Measurements from ENCODE around the gene CLTB. TPM values are rescaled to one million over a fixed set of nuclear protein-coding genes. Genes with fewer than 3 reads are reported as not detected.

Gene CLTB
- total RNA-seq (2014; rRNA removed; shearing (Covaris generic); ENCODE audit: low replicate concordance): 31.7 and 78.9 TPM in 2 replicates

- Histone ChIP-seq H3K9me3 (ENCODE audit: low read length) (no peaks in the 10 kb centered on the region), H3K27me3 (ENCODE audit: low read length) (no peaks in the 10 kb centered on the region), H3K4me1 (ENCODE audit: low read length) (peaks cover 21% of the 10 kb centered on the region), H3K9ac (ENCODE audit: low read length) (peak within 1 kb of the TSS; percentile 95), H3K4me3 (ENCODE audit: low read length) (peak within 1 kb of the TSS; percentile 100), H3K9me2 (replicated peaks; ENCODE audit: insufficient read depth, low read length) (no peaks in the 10 kb centered on the region), H3K36me3 (ENCODE audit: insufficient read depth, low read length) (no peaks in the 10 kb centered on the region), H3K79me2 (ENCODE audit: low read length) (peaks cover 35% of the 10 kb centered on the region), H4K20me1 (ENCODE audit: insufficient read depth, low read depth, low read length) (no peaks in the 10 kb centered on the region), H3K4me2 (ENCODE audit: low read depth, low read length, poor library complexity, severe bottlenecking) (peak within 1 kb of the TSS; percentile 89), H2AFZ (ENCODE audit: low read length) (peak within 1 kb of the TSS; percentile 91), H3K27ac (ENCODE audit: low read length) (0 out of 2 replicates have a peak within 1 kb of the TSS, but pooled peaks have one; percentile 42)
- DNase-seq: peak; percentile 94
These were observed at the start of gene CLTB for GRCh38 chr5:176415952-176416924. Gene CLTB (minus strand): TSS chr5:176416539. CDS start chr5:176416363, 176 bp downstream.

- peaks cover 10% of the 10 kb centered on the region; the same call in 1 of the 2 replicates for H3K36me3 ChIP-seq (ENCODE audit: insufficient read depth, low read length)
- no peaks in the 10 kb centered on the region for H3K4me1 ChIP-seq (ENCODE audit: low read length)
- H3K9me2 ChIP-seq (replicated peaks; ENCODE audit: insufficient read depth, low read length): no peaks in the 10 kb centered on the region
- DNase-seq: no peak
- H2AFZ ChIP-seq (ENCODE audit: low read length): no peak overlapping the region
- H3K79me2 ChIP-seq (ENCODE audit: low read length): peaks cover 100% of the 10 kb centered on the region
- H4K20me1 ChIP-seq (ENCODE audit: insufficient read depth, low read depth, low read length): 0 out of 2 replicates have a peak, but pooled peaks cover 4% of the 10 kb centered on the region
- no peak overlapping the region for H3K4me3 ChIP-seq (ENCODE audit: low read length)
- H3K9me3 ChIP-seq (ENCODE audit: low read length): no peaks in the 10 kb centered on the region
- no peak overlapping the region for H3K9ac ChIP-seq (ENCODE audit: low read length)
- no peak overlapping the region for H3K27ac ChIP-seq (ENCODE audit: low read length)
- no peaks in the 10 kb centered on the region for H3K27me3 ChIP-seq (ENCODE audit: low read length)
- H3K4me2 ChIP-seq (ENCODE audit: low read depth, low read length, poor library complexity, severe bottlenecking): no peak overlapping the region
These were observed 46.9 kb upstream of the CLTB start for GRCh38 chr5:176463113-176463764.

GRCh38 chr5:176461349-176461748 is 45.0 kb upstream of the CLTB start:
- H2AFZ ChIP-seq (ENCODE audit: low read length): no peak overlapping the region
- no peak for DNase-seq
- H3K79me2 ChIP-seq (ENCODE audit: low read length): peaks cover 100% of the 10 kb centered on the region
- H3K9ac ChIP-seq (ENCODE audit: low read length): no peak overlapping the region
- H3K9me3 ChIP-seq (ENCODE audit: low read length): no peaks in the 10 kb centered on the region
- no peak overlapping the region for H3K4me3 ChIP-seq (ENCODE audit: low read length)
- no peak overlapping the region for H3K4me2 ChIP-seq (ENCODE audit: low read depth, low read length, poor library complexity, severe bottlenecking)
- peaks cover 10% of the 10 kb centered on the region; the same call in 1 of the 2 replicates for H3K36me3 ChIP-seq (ENCODE audit: insufficient read depth, low read length)
- no peaks in the 10 kb centered on the region for H4K20me1 ChIP-seq (ENCODE audit: insufficient read depth, low read depth, low read length)
- H3K27me3 ChIP-seq (ENCODE audit: low read length): no peaks in the 10 kb centered on the region
- no peak overlapping the region for H3K27ac ChIP-seq (ENCODE audit: low read length)
- H3K4me1 ChIP-seq (ENCODE audit: low read length): no peaks in the 10 kb centered on the region
- no peaks in the 10 kb centered on the region for H3K9me2 ChIP-seq (replicated peaks; ENCODE audit: insufficient read depth, low read length)

GRCh38 chr5:176458904-176459561 is 42.7 kb upstream of the CLTB start:
- Histone ChIP-seq H2AFZ (ENCODE audit: low read length) (no peak overlapping the region), H3K27ac (ENCODE audit: low read length) (no peak overlapping the region), H3K4me3 (ENCODE audit: low read length) (no peak overlapping the region), H3K9me2 (replicated peaks; ENCODE audit: insufficient read depth, low read length) (no peaks in the 10 kb centered on the region), H3K9ac (ENCODE audit: low read length) (no peak overlapping the region), H3K4me1 (ENCODE audit: low read length) (no peaks in the 10 kb centered on the region), H3K36me3 (ENCODE audit: insufficient read depth, low read length) (peaks cover 9% of the 10 kb centered on the region; the same call in 1 of the 2 replicates), H3K79me2 (ENCODE audit: low read length) (peaks cover 89% of the 10 kb centered on the region), H3K27me3 (ENCODE audit: low read length) (no peaks in the 10 kb centered on the region), H4K20me1 (ENCODE audit: insufficient read depth, low read depth, low read length) (no peaks in the 10 kb centered on the region), H3K9me3 (ENCODE audit: low read length) (no peaks in the 10 kb centered on the region), H3K4me2 (ENCODE audit: low read depth, low read length, poor library complexity, severe bottlenecking) (no peak overlapping the region)
- no peak for DNase-seq

- H3K4me3 ChIP-seq (ENCODE audit: low read length): no peak overlapping the region
- peaks cover 12% of the 10 kb centered on the region; the same call in 1 of the 2 replicates for H3K36me3 ChIP-seq (ENCODE audit: insufficient read depth, low read length)
- no peak overlapping the region for H2AFZ ChIP-seq (ENCODE audit: low read length)
- no peak overlapping the region for H3K4me2 ChIP-seq (ENCODE audit: low read depth, low read length, poor library complexity, severe bottlenecking)
- DNase-seq: no peak
- H3K79me2 ChIP-seq (ENCODE audit: low read length): peaks cover 83% of the 10 kb centered on the region
- H3K9ac ChIP-seq (ENCODE audit: low read length): no peak overlapping the region
- H4K20me1 ChIP-seq (ENCODE audit: insufficient read depth, low read depth, low read length): peaks cover 4% of the 10 kb centered on the region; the same call in 1 of the 2 replicates
- H3K27ac ChIP-seq (ENCODE audit: low read length): no peak overlapping the region
- H3K4me1 ChIP-seq (ENCODE audit: low read length): peaks cover 5% of the 10 kb centered on the region
- no peaks in the 10 kb centered on the region for H3K9me3 ChIP-seq (ENCODE audit: low read length)
- H3K9me2 ChIP-seq (replicated peaks; ENCODE audit: insufficient read depth, low read length): no peaks in the 10 kb centered on the region
- no peaks in the 10 kb centered on the region for H3K27me3 ChIP-seq (ENCODE audit: low read length)
These were observed 38.5 kb upstream of the CLTB start for GRCh38 chr5:176454724-176455394.

- Histone ChIP-seq H2AFZ (ENCODE audit: low read length) (no peak overlapping the region), H3K79me2 (ENCODE audit: low read length) (peaks cover 58% of the 10 kb centered on the region), H3K4me1 (ENCODE audit: low read length) (peaks cover 20% of the 10 kb centered on the region), H3K36me3 (ENCODE audit: insufficient read depth, low read length) (peaks cover 11% of the 10 kb centered on the region; the same call in 1 of the 2 replicates), H3K4me3 (ENCODE audit: low read length) (peak overlapping the region; percentile 92), H3K9me2 (replicated peaks; ENCODE audit: insufficient read depth, low read length) (no peaks in the 10 kb centered on the region), H3K27me3 (ENCODE audit: low read length) (no peaks in the 10 kb centered on the region), H3K9ac (ENCODE audit: low read length) (no peak overlapping the region), H3K9me3 (ENCODE audit: low read length) (no peaks in the 10 kb centered on the region), H3K4me2 (ENCODE audit: low read depth, low read length, poor library complexity, severe bottlenecking) (peak overlapping the region; percentile 88), H3K27ac (ENCODE audit: low read length) (no peak overlapping the region), H4K20me1 (ENCODE audit: insufficient read depth, low read depth, low read length) (peaks cover 4% of the 10 kb centered on the region; the same call in 1 of the 2 replicates)
- DNase-seq: no peak
These were observed 33.7 kb upstream of the CLTB start for GRCh38 chr5:176450077-176450476.

GRCh38 chr5:176447978-176448608 is 31.8 kb upstream of the CLTB start, which contains the start of gene FAF2:
Gene FAF2 (plus strand): TSS chr5:176448385. CDS start chr5:176448408, 23 bp downstream.
- Histone ChIP-seq H3K27ac (ENCODE audit: low read length) (peak within 1 kb of the TSS; percentile 41), H3K9me2 (replicated peaks; ENCODE audit: insufficient read depth, low read length) (no peaks in the 10 kb centered on the region), H3K9ac (ENCODE audit: low read length) (peak within 1 kb of the TSS; percentile 91), H4K20me1 (ENCODE audit: insufficient read depth, low read depth, low read length) (peaks cover under 1% of the 10 kb centered on the region; the same call in 1 of the 2 replicates), H3K79me2 (ENCODE audit: low read length) (peaks cover 46% of the 10 kb centered on the region), H3K27me3 (ENCODE audit: low read length) (no peaks in the 10 kb centered on the region), H3K4me1 (ENCODE audit: low read length) (peaks cover 20% of the 10 kb centered on the region), H3K36me3 (ENCODE audit: insufficient read depth, low read length) (peaks cover 3% of the 10 kb centered on the region; the same call in 1 of the 2 replicates), H2AFZ (ENCODE audit: low read length) (peak within 1 kb of the TSS; percentile 92), H3K4me3 (ENCODE audit: low read length) (peak within 1 kb of the TSS; percentile 92), H3K4me2 (ENCODE audit: low read depth, low read length, poor library complexity, severe bottlenecking) (peak within 1 kb of the TSS; percentile 88), H3K9me3 (ENCODE audit: low read length) (no peaks in the 10 kb centered on the region)
- peak; percentile 98 for DNase-seq

Data from Karpas-422 (cell line).